SK-N-SH treated with all-trans-retinoic acid at 6 μM for 48 hours (cell line): ENCODE measurements around the gene ARMH3.

Experiments used
- ZFP30 ChIP-seq: fragments of 450-650 bp; formaldehyde crosslinking; IDR thresholded peaks from 2 replicates; pipeline ENCODE4 v1.5.0; 2022; ENCODE audit warnings: mild to moderate bottlenecking, moderate library complexity
- ZNF70 ChIP-seq: fragments of 450-650 bp; formaldehyde crosslinking; IDR thresholded peaks from 2 replicates; pipeline ENCODE4 v1.5.0; 2020; ENCODE audit warnings: mild to moderate bottlenecking, moderate library complexity

DNA sequence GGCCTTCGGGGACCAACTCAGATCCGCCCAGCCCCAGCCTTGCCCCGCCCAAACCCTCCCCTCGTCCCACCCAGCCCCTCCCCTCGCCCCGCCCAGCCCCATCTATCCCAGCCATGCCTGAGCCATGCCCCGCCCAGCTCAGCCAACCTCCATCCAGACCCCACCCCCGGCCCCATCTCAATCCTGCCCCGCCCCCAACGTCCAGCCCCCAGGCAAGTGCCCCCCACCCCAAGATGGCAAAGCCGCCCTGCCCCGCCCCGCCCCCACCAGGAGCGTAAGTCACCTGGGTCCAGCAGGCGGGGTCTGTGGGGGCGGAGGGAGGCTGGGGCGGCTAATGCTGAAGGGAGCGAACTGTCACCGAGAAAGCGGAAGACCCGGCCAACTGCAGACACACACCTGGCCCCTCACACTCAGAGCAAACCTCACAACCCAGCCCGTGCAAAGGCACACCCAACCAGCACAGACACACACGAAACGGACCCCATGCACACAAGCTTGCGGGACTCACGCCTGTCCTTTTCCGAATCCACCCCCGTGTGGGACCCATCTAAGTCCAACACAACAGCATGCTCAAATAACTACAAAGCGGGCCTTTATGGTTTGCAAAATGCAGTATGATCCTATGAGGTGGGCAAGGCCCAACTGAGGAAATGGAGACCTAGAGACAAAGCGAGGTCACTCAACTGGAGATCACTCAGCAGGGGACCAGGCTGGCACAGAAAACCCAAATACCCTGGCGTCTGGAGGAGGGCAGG lies 226.2 kb downstream of the ARMH3 start:
- TF ChIP-seq ZFP30 (CRISPR knock-in tag) (no peak), ZNF70 (CRISPR knock-in tag) (no peak)
